IPS-NIHi7 (cell line): ENCODE data around the gene PWWP2B.
"Not testable (repeated sequence)": the region's sequence is repeated elsewhere in the genome, so short reads cannot be mapped to it uniquely, and the experiment has no call there.

Experiments used
- DNase-seq: peaks from one replicate; pipeline ENCODE4 v3.0.0; 2012; ENCODE audit warnings: mixed read lengths; ENCODE audit errors: extremely low spot score

The PWWP2B gene

DNA sequence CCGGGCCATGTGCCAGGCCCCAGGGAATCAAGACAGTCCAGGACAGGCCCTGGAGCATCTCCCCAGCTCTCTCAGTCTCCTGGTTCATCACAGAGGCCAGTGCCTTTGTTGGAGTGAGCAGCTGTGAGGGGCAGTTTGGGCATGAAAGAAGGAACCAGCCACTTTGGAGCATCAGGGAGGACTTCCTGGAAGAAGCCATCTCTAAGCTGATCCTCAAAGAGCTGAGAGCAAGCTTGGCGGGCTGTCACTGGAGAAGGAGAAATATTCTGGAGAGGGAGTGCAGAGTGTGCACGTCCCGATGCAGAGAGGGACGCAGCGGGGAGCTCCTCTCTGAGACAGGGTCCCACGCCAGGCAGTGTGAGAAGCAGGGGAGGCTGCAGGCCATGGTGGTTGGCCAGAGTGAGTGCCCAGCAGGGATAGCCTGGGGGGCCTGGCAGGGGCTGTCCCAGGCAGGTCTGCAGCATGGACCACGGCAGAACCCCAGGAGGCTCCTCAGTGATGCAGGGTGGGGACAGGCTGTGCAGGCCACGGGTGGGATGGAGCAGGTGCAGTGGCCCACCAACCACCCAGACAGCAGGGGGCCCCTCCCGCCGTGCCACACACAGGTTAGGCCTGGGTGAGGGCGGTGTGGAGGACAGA lies 34.7 kb downstream of the PWWP2B start:
- no peak for DNase-seq

DNA sequence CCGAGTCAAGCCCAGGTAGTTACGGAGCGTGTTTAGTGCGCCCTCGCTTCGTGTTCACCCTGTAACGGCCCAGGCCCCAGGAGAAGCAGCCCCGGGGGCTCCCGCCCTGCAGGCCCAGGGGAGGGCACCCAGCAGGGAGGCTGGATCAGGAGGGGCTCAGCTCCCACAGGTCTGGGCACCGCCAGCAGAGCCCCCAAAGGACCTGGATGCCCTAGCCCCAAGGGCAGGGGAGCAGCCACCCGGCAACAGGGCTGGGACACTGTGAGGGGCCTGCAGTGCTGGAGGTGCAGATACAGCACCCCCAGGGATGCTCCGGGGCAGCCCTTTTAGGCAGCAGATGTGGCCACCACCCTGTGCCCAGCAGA lies 35.2 kb downstream of the PWWP2B start:
- no peak for DNase-seq

DNA sequence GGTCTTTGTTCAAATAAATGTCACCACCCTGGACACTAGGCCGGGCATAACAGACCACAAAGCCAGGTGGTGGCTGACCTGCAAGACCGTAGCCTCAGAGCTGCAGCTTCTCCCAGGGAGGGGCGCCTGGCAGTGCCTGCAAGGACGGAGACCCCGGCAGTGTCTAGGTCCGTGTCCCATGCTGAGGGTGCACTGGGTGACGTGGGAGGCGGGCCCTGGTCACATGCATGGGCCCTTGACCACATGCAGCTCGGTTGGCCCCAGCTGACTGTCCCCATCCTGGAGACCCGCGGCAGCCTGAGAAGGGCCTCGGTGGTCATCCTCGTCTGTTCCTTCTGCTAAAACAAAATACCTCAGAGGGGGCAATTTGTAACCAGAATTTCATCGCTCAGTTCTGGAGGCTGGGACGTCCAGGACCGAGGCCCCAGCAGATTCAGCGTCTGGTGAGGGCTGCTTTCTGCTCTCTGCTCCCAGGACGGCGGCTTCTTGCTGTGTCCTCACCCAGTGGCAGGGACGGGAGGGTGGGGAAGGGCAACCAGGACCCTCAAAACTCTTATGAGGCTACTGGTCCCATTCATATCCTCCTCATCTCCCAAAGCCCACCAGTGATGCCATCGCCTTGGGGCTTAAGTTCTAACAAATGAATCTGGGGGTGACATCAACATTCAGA lies 36.8 kb downstream of the PWWP2B start:
- no peak for DNase-seq

DNA sequence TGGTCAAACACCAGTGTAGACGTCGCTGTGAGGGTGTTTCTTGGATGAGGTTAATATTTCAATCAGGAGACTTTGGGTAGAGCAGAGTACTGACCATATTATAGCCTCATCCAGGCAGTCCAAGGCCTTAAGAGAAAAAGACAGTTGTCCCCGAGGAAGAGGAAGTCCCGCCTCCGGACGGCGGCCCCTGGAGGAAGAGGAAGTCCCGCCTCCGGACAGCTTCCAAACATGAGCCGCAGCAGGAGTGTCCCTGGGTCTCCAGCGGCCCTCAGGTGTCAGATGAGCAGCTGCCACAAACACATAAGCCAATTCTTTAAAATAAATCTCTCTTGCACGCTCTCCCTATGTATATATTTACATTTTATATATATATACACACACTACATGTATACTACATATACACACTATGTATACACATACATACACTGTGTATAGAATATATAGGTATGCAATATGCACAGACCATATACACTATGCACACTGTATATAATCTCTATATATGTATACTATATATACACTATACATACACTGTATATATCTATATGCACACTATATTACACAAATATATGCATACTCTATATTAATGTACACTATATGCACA lies 37.5 kb downstream of the PWWP2B start:
- DNase-seq: no peak

DNA sequence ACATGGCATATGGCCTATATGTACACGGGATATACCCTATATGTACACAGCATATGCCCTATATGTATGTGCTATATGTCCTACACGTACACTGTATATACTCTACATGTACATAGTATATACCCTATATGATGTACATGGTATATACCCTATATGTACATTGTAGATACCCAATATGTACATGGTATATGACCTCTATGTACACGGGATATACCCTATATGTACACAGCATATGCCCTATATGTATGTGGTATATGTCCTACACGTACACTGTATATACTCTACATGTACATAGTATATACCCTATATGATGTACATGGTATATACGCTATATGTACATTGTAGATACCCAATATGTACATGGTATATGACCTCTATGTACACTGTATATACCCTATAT lies 38.3 kb downstream of the PWWP2B start:
- not testable (repeated sequence) for DNase-seq

DNA sequence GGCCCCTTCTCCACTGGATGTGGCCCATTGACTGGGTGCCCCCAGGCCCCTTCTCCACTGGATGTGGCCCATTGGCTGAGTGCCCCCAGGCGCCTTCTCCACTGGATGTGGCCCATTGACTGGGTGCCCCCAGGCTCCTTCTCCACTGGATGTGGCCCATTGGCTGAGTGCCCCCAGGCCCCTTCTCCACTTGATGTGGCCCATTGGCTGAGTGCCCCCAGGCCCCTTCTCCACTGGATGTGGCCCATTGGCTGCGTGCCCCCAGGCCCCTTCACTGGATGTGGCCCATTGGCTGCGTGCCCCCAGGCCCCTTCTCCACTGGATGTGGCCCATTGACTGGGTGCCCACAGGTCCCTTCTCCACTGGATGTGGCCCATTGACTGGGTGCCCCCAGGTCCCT lies 39.1 kb downstream of the PWWP2B start:
- DNase-seq: not testable (repeated sequence)

DNA sequence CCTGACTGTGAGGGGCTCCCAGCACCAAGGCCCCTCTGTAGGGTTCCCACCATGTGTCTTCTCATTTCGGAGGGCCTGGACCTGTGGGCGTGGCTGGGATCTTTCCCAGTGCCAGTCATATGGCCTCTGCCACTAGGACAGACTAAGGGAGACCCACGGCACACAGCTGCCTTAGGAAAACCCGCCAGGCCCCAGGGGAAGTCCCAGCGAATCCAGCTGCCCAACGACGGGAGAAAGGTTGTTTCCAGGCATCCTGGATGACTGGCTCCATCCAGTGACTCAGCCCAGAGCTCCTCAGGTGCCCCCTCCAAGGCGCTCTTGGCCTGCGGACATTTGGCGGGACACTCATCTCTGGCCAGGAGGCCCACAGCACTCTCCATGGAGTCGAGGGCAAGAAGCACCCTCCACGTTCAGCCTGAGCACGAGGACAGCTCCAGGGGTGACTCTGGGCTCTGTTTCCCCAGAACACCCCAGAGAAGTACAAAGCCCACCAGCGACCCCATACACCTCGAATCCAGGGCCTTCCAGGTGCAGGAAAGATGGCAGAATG lies 39.9 kb downstream of the PWWP2B start:
- DNase-seq: no peak

DNA sequence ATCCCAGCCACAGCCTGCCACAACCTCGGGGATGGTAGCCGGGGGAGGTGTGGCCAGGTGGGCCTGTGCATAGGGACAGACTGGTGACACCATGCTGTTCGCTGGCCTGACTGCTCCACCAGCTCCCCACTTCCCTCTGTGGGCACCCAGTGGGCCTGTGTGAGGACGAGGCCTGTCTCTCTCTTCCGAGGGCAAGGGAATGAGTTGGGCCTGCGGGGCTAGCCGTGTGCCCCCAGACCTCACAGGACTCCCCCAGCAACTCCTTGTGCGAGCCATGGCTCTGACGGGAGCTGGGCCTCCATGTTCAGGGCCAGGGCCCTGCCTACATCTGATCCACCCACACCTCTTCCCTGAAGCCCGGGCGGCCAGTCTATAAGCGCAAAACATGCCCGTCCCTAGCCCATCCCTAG lies 40.5 kb downstream of the PWWP2B start:
- DNase-seq: no peak

DNA sequence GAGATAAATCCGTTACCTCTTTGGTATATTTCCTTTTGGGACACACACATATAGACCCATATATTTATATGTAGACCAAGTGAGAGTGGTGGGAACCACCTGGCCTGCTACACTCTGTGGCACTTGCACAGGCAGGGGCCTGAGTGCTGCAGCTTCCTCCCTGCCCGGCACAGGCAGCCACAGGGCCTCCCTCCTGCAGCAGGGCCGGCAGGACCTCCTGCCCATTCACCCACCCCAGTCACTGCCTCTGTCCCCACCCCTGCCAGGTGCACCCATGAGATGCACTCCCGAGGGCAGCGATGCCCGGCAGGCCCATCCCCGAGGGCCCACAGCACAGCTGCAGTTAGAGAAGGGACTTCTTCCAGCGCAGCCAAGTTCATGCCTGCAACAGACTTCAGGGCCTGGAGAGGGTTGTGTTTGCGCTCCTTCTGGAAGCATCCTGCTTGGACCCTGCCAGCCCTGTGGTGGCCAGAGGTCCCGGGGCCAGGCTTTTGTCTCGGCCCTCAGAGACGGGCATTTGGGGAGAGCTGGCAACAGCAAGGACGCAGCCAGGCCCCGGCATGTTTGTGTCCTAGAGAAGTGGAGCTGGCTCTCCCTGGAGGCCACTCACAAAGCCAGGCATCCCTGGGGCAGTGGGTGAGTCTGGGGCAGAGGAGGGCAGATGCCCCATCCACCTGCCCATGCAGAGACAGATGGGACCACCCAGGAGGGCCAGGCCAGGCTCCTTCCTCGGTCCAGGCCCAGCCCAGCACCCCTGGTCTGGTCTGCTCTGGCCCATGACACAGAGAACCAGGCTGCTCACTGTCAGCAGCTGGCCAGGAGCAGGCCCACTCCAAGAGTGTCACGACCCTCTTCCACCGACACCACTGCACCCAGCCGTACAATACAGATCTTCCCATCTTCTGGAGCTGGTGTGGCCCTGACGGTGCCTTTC lies 41.4 kb downstream of the PWWP2B start:
- no peak for DNase-seq

DNA sequence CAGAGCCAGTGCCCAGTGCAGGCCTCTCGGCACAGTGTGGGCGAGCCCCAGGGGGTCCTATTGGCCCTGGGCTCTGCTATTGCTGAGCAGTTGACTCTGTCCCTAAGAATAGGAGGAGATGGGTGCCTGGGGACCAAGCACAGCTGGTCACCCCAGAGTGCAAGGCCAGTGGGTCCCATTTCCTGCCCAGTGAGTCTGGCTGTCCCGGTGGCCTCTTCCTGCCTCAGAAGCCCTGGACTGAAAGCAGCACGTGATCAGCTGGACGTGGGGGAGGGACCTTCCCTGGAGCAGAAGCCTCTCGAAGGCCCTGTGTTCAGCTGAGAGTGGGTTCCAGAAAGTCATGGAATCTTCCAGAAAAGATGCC lies 42.0 kb downstream of the PWWP2B start:
- no peak for DNase-seq

DNA sequence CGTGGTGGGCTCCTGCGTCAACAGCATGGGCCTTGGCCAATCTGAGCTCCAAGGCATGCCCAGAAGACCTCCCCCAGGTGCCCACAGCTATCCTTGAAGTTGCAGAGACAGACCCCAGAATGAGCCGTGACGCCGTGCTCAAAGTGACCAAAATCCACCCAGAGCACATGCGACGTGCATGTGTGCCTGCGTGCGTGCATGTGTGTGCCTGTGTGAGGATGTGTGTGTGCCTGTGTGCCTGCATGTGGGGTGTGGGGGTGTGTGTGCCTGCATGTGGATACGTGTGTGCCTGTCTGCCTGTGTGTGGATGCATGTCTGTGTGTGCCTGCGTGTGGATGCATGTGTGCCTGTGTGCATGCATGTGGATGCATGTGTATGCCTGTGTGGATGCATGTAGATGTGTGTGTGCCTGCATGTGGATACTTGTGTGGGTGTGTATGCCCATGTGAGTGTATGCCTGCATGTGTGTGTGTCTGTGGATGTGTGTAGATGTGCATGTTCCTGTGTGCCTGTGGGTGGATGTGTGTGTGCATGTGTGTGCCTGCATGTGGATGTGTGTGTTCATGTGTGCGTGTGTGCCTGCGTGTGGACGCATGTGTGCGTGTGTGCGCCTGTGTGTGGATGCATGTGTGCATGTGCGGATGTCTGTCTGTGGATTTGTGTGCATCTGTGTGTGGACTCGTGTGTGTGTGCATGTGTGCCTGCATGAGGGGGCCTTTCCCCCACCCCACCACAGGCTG lies 42.6 kb downstream of the PWWP2B start:
- no peak for DNase-seq

DNA sequence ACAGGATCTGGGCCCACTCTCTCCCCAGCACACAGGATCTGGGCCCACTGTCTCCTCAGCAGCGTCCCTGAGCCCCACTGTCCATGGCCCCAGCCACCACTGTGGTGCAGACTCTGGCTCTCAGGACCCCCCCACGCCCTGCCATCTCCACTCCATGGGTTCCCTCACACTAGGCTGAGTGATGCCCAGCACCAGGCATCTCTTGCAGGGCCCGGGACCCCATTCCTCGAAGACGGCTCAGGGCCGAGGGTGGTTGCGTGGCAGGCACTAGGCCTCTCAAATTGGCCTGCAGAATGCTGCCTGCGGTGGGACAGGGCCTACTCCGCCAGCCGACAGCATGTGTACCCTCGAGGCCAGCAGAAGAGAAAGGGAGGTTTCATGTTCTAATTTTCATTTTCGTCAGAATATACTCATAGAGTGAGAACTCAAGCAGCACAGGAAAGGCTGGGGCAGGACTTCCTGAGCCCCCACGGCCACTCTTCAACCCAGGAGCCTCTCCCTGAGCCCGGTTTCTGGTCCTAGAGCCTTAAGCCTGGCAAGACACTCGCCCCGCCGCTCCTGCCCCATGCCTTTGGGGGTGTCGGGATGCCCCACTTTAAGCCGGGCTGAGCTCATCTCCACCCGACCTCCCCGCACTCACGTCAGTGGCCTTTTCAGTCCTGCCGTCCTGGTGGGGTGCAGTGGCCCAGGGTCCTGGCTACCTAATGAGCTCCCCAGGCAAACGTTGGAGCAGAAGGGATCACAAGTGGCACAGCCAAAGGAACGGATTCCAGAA lies 44.0 kb downstream of the PWWP2B start:
- DNase-seq: no peak

DNA sequence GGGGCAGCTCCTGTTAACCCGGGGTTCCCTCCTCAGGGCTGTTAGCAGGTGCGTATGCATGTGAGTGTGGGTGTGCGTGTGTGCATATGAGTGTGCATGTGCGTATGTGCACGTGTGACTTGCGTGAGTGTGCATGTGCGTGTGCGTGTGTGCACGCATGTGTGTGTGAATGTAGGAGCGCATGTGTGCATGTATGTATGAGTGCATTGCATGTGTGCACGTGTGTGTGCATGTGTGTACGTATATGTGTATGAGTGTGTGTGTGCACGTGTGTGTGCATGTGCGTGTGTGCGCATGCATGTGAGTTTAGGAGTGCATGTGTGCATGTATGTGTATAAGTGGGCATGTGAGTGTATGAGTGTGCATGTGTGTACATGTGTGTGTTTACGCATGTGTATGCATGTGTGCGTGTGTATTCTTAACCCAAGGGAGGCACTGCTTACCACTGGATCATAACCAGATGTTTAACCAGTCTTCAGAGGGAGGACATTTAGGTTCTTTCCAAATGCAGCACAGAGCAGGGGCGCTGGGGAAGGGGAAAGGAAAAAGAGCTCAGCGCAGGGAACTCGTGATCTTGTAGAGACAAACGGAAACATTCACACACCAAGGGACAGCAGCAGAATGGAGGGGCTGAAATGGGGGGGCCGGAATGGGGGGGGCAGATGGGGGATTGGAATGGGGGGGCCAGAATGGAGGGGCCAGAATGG lies 45.0 kb downstream of the PWWP2B start:
- DNase-seq: no peak

DNA sequence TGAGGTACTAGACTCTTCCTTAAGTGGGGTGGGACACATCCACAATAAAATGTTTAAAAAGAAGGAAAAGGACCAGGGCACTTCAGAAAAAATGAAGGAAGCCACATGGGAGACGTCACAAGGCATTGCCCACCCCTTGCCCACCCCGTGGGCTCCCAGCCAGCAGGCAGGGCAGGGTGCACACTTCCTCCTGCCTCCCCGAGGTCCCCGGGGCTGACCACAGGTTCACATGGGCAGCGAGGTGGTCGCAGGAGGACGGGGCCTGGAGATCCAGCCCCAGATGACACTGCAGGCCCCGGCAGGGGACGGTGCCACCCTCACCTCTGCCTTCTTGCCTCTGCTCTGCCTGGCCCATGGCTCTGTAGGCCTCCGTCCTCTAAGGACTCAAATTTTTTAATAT lies 45.6 kb downstream of the PWWP2B start:
- no peak for DNase-seq

DNA sequence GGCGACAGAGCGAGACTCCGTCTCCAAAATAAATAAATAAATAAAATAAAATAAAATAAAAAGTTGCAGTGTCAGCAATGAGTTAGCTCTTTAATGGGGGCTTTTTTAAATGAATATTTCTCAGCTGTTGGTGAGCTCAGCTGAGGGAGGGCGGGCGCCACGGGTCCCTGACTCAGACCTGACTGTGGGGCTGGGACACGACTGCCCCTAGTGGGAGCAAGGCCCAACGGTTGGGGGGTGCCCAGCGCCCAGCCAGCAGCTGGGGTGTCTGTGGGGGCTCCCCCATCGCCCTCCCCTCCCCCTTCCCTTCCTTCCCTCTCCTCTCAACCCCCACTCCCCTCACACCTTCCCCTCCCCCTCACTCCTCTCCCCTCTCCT lies 46.6 kb downstream of the PWWP2B start:
- DNase-seq: no peak

DNA sequence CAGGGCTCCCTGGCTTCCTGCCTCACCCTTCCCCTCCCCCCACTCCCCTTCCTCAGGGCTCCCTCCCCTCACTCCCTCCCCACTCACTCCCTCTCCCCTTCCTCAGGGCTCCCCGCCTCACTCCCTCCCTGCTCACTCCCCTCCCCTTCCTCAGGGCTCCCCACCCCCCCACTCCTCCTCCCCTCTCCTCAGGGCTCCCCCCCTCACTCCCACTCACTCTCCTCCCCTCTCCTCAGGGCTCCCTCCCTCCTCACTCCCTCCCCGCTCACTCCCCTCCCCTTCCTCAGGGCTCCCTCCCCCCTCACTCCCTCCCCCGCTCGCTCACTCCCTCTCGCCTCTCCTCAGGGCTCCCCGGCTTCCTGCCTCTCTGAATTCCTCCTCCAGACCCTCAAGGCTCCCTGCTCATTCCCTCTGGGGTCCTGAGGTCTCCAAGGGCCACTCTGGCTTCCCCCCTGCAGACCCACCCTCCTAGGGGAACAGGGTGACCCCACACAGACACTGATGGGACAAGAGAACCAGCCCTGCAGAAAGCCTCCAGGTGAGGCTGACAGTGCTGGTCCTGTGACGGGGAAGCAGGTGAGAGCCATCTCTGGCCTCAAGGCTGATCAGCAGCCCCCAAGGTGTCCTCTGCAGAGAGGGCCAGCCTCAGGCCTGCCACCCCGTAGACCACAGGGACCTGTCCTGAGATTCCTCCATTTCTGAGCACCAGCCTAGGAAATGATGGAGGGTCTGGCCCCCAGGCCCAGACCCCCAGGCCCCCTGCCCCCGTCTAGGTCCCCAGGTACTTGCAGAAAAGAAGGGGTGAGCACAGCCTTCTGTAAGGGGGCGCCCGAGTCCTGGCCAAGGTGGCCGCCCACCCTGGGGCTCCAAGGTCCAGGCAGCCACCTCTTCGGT lies 47.2 kb downstream of the PWWP2B start:
- DNase-seq: no peak

DNA sequence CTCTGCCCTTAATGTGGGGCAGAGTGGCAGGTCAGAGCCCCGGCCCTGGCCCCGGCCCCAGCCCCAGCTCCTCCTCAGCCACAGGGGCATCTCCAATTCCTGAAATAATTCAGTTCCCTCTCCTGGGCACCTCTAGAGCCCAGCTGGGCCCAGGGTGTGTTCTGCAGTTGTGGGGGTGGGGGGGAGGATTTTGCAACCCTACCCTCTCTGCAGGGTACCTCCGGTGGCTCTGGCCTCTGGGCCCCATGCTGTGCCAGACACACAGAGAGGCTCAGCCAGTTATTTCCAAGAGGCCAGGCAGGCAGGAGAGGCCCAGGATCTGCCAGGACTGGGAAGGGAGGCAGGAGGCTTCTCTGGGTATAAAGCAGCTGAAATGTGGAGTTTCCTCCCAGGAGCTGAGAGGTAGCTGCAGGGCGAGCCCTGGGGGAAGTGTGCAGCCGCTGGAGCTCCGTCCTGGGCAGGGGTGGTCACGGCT lies 47.9 kb downstream of the PWWP2B start:
- no peak for DNase-seq

DNA sequence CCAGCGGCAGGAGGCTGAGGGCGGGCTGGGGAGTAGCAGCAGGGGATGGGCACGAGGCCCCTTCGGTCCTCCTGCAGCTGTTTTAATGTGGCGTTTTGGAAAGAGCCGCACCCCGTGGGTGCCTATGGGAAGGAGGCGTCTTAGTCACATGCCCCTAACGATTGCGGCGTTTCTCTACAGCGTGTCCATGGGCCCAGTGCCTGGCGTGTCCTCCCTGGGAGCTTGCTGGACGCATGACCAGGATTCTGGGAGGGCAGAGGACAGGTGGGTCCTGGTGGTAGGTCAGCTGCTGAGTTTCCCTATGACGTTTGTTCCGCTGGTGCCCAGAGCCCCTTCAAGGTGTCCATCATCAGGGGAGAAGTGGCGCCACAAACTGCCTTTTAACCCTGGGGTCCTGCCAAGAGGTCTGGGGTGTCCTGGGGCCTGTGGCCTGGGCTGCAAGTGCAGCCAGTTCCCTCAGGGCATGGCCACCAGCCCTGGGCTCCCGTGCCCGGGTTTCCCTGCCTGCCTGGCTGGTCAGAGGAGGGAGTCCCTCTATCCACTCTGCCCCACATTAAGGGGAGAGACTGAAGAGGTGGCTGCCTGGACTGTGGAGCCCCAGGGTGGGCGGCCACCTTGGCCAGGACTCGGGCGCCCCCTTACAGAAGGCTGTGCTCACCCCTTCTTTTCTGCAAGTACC lies 48.7 kb downstream of the PWWP2B start:
- DNase-seq: no peak
